Thyroid gland (tissue), 4 donors: ENCODE results near the gene IGF1.

Experiments used
- CTCF ChIP-seq, 6 experiments: fragments of 200-600 bp in 3 of 6; fragments of 450-650 bp in 3 of 6; sonication (generic) in 3 of 6; IDR thresholded peaks; one replicate each; pipeline ENCODE4 v1.5.1; 2016 to 2019; ENCODE audit warnings: antibody characterized with exemption in 6 of 6, mild to moderate bottlenecking in 2 of 6, inconsistent platforms in 1 of 6, moderate library complexity in 1 of 6
- POLR2A ChIP-seq, 2 donors: fragments of 450-650 bp; IDR thresholded peaks; one replicate each; pipeline ENCODE4 v1.6.1; 2017; ENCODE audit warnings: antibody characterized with exemption in 2 of 2, mild to moderate bottlenecking in 2 of 2, moderate library complexity in 1 of 2

- TF ChIP-seq CTCF (IDR thresholded peaks at IDR 0.05) = no peak
- no peak for TF ChIP-seq POLR2A (IDR thresholded peaks at IDR 0.05)
Observed at GRCh38 chr12:102511575-102511974, 31.2 kb upstream of the IGF1 start.
